Transverse colon (tissue), 4 donors: Measurements from ENCODE around the gene C16orf92. TPM values are rescaled to one million over a fixed set of nuclear protein-coding genes. Genes with fewer than 3 reads are reported as not detected.
A peak's percentile ranks its signal among the peaks of the same experiment; 100 is the strongest.

Experiments used
- DNase-seq: peaks from one replicate; pipeline ENCODE4 v3.0.0-alpha.2; 2019
- H3K27ac ChIP-seq, 4 donors: fragments of 200-600 bp; sonication (generic); 2 replicates each; pipeline ENCODE4 v1.5.1; 2016 to 2018; ENCODE audit warnings: inconsistent platforms in 4 of 4
- H3K27me3 ChIP-seq: fragments of 200-600 bp; sonication (generic); 2 replicates; pipeline ENCODE4 v1.5.1; 2017; ENCODE audit warnings: inconsistent platforms
- H3K36me3 ChIP-seq, 4 donors: fragments of 200-600 bp; sonication (generic); 2 replicates each; pipeline ENCODE4 v1.5.1; 2017 to 2019; ENCODE audit warnings: inconsistent platforms in 4 of 4
- H3K4me1 ChIP-seq, 4 donors: fragments of 200-600 bp; sonication (generic); 2 replicates each; pipeline ENCODE4 v1.5.1; 2017 to 2020; ENCODE audit warnings: inconsistent platforms in 4 of 4
- H3K4me3 ChIP-seq, 4 donors: fragments of 200-600 bp; sonication (generic); 1 replicate in 1 of 4; 2 replicates in 3 of 4; pipeline versions ENCODE4 v1.5.1 to v1.6.1; 2017 to 2019; ENCODE audit warnings: inconsistent platforms in 4 of 4
- H3K9me3 ChIP-seq, 2 donors: fragments of 200-600 bp; sonication (generic); 2 replicates each; pipeline ENCODE4 v1.5.1; 2017 to 2019; ENCODE audit warnings: inconsistent platforms in 2 of 2
- CTCF ChIP-seq, 5 experiments: fragments of 200-600 bp in 3 of 5; fragments of 450-650 bp in 2 of 5; sonication (generic) in 3 of 5; IDR thresholded peaks; 1 replicate in 2 of 5; 2 replicates in 3 of 5; pipeline ENCODE4 v1.5.1; 2016 to 2017; ENCODE audit warnings: antibody characterized with exemption in 5 of 5, inconsistent platforms in 3 of 5, mild to moderate bottlenecking in 2 of 5, moderate library complexity in 1 of 5
- EP300 ChIP-seq: sonication (generic); formaldehyde crosslinking; IDR thresholded peaks from one replicate; pipeline ENCODE4 v1.6.1; 2017; ENCODE audit warnings: antibody characterized with exemption, low read depth
- POLR2A ChIP-seq: fragments of 450-650 bp; IDR thresholded peaks from one replicate; pipeline ENCODE4 v1.6.1; 2016; ENCODE audit warnings: antibody characterized with exemption, mild to moderate bottlenecking, moderate library complexity
- POLR2AphosphoS5 ChIP-seq, 3 donors: sonication (generic); formaldehyde crosslinking; IDR thresholded peaks; one replicate each; pipeline ENCODE4 v1.6.1; 2016; ENCODE audit warnings: antibody characterized with exemption in 3 of 3
- WGBS, 2 donors: methylation state at CpG; one replicate each; pipeline ENCODE4 v1.1.5; 2018; ENCODE audit warnings: low coverage in 1 of 2; 5-methylcytosine and 5-hydroxymethylcytosine counted together
- in situ Hi-C, 4 donors: fragments of 200-750 bp; cut with MboI; loops; one replicate each; pipeline versions ENCODE4 v1.15.0 to v1.15.1; 2017; ENCODE audit warnings: low sequenced_read_pairs in 3 of 4, low pct_ligation_motif_present in 1 of 4, low pct_unique_long_range_greater_than_20kb in 1 of 4
- intact Hi-C: fragments of 100-400 bp; cut with DNase I; formaldehyde crosslinking; loops from one replicate; pipeline ENCODE4 v1.15.1; 2023; ENCODE audit warnings: low total_unique reads
- total RNA-seq, 4 donors: library from RNA; depleted of rRNA; stranded (reverse); fragments of >200 nt; gene quantifications; one replicate each; pipeline ENCODE4 v1.1.0, GENCODE V29; 2016

C16orf92 gene
- total RNA-seq, 4 donors from 2014 or later: not detected

DNA sequence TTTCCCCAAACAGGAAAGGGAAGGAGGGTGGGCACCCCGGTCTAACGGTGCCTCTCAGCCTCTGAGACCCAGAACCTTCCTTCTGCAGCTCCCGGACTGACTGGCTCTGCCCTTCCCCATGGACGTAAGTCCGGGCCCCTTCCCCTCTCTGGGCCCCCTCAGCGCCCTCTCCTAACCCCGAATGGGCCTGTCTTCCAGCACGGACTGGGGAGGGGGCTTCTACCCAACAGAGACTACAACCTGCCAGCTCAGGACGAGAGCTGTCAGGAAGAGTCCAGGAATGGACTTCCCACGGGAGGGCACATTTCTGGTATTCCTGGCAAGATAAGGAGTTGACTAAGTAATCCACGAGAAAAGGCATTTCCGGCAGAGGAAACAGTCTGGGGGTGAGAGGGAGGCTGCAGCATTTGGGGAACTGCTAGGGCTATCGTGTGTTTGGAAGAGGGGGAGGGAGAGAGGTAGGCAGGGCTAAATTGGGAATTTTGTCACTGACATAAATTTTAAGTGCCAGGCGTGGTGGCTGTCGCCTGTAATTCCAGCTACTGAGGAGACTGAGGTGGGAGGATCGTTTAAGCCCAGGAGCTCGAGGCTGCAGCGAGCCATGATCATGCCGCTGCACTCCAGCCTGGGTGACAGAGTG lies 30.5 kb downstream of the C16orf92 start:
- Histone ChIP-seq H3K9me3 (no peaks in the 10 kb centered on the region), H3K4me3 (peak overlapping the region; percentile 49 to 80 (median 56)), H3K27me3 (no peaks in the 10 kb centered on the region), H3K27ac (peak overlapping the region; percentile 42 to 66 (median 60)), H3K36me3 (no peaks in the 10 kb centered on the region), H3K4me1 (peaks cover 4 to 15% (median 13%) of the 10 kb centered on the region in 4 donors)
- DNase-seq: no peak
- TF ChIP-seq CTCF (IDR thresholded peaks at IDR 0.05): no peak
- TF ChIP-seq POLR2AphosphoS5 (IDR thresholded peaks at IDR 0.05): no peak
- no peak for TF ChIP-seq EP300
- TF ChIP-seq POLR2A: no peak
- WGBS, 2 donors: 5% methylated on average over 19 of the region's 19 CpGs; no CpG with 5 or more reads in 1 of the 2 donors
- in situ Hi-C loops: no loop called here
- intact Hi-C loops: no loop called here

DNA sequence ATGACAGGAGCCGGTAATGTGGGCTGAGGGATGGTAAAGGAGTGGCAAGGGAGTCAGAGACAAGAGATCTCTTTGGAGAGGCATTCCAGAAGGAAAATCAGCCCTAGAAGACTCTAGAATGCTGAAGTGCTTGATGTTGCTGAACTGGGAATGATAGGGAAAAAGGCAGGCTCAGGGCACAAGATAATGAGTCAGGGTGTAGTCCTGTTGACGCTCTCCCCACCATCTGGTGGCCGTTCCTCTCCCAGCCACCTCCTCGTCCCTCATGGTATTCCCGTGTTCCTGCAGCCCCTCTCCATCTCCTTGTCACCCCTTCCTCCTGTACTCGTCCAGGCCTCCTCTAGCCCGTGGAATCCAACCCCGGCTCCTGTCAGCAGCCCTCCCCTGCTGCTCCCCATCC lies 31.5 kb downstream of the C16orf92 start:
- TF ChIP-seq CTCF (IDR thresholded peaks at IDR 0.05) (no peak), POLR2A (no peak), EP300 (no peak), POLR2AphosphoS5 (IDR thresholded peaks at IDR 0.05) (no peak)
- Histone ChIP-seq H3K36me3 (no peaks in the 10 kb centered on the region), H3K4me3 (no peak overlapping the region), H3K9me3 (no peaks in the 10 kb centered on the region), H3K4me1 (peaks cover 4 to 15% (median 13%) of the 10 kb centered on the region in 4 donors), H3K27me3 (no peaks in the 10 kb centered on the region), H3K27ac (no peak overlapping the region)
- WGBS, 2 donors: 71 to 85% methylated on average over 6 to 8 of the region's 8 CpGs
- in situ Hi-C loops: no loop called here
- no peak for DNase-seq
- intact Hi-C loops: no loop called here

GRCh38 chr16:30054959-30055553 lies 32.1 kb downstream of the C16orf92 start:
- Histone ChIP-seq H3K9me3 (no peaks in the 10 kb centered on the region), H3K4me1 (peaks cover 4 to 15% (median 13%) of the 10 kb centered on the region in 4 donors), H3K4me3 (no peak overlapping the region), H3K27me3 (no peaks in the 10 kb centered on the region), H3K36me3 (no peaks in the 10 kb centered on the region), H3K27ac (no peak overlapping the region)
- TF ChIP-seq CTCF (IDR thresholded peaks at IDR 0.05) (peak; percentile 40 to 53 (median 43)), EP300 (no peak), POLR2A (no peak)
- intact Hi-C loops (no loop called here), in situ Hi-C loops (no loop called here)
- peak; percentile 54 for DNase-seq
- WGBS, 2 donors: 18 to 29% methylated on average over 4 to 10 of the region's 10 CpGs

- no peaks in the 10 kb centered on the region for H3K27me3 ChIP-seq
- DNase-seq: no peak
- intact Hi-C loops: no loop called here
- H3K36me3 ChIP-seq: no peaks in the 10 kb centered on the region
- WGBS, 2 donors: 71 to 79% methylated on average over 2 to 4 of the region's 4 CpGs
- H3K4me3 ChIP-seq: no peak overlapping the region
- H3K4me1 ChIP-seq: peaks cover 10 to 21% (median 16%) of the 10 kb centered on the region in 4 donors
- in situ Hi-C loops: no loop called here
- H3K27ac ChIP-seq: no peak overlapping the region
- no peaks in the 10 kb centered on the region for H3K9me3 ChIP-seq
- TF ChIP-seq POLR2AphosphoS5 (IDR thresholded peaks at IDR 0.05): no peak
- no peak for TF ChIP-seq EP300
- no peak for TF ChIP-seq POLR2A
- TF ChIP-seq CTCF (IDR thresholded peaks at IDR 0.05): no peak
Measured at GRCh38 chr16:30060346-30060745, 37.3 kb downstream of the C16orf92 start.
